ENCODE results near the gene SRBD1.

Gene SRBD1, protein sequence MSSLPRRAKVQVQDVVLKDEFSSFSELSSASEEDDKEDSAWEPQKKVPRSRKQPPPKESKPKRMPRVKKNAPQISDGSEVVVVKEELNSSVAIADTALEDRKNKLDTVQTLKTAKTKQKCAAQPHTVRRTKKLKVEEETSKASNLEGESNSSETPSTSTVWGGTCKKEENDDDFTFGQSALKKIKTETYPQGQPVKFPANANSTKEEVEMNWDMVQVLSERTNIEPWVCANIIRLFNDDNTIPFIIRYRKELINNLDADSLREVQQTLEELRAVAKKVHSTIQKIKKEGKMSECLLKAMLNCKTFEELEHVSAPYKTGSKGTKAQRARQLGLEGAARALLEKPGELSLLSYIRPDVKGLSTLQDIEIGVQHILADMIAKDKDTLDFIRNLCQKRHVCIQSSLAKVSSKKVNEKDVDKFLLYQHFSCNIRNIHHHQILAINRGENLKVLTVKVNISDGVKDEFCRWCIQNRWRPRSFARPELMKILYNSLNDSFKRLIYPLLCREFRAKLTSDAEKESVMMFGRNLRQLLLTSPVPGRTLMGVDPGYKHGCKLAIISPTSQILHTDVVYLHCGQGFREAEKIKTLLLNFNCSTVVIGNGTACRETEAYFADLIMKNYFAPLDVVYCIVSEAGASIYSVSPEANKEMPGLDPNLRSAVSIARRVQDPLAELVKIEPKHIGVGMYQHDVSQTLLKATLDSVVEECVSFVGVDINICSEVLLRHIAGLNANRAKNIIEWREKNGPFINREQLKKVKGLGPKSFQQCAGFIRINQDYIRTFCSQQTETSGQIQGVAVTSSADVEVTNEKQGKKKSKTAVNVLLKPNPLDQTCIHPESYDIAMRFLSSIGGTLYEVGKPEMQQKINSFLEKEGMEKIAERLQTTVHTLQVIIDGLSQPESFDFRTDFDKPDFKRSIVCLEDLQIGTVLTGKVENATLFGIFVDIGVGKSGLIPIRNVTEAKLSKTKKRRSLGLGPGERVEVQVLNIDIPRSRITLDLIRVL

DNA sequence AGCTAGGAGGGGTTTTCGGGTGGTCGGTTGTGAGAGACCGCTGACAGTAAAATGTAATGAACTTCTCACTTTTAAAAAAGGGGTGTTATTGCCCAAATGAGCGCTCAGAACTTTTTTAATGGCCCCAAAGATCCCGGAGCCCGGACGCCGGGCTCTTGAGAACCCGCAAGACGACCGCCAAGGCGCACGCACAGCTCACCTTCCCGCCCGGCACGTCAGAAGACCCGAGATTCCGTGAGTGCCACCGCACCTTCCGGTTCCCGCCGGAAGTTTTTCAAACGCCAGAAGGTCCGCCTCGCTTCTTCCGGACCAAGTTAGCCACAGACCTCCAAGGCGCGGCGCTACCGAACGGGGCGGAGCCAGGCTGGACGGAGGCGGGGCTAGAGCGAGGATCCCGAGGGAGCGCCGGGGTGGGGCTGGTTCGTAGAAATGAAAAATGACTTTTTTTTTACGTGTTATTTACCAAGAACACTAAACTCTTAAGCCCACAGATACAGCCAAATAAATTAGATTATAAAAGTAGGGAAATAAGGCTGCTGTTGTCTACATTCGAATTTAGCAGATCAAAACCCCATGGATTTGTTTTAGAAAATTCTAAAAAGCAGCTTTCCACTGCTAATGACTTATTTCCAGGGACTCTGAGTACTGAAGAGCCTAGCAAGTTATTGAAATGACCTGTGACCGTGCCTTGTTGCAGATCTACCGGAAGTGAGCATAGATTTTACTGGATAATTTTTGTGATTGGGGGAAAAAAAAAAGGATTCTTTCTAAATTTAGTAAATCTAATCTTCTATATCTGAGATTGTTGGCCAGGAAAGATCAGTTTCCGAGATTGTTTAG, at the start of gene SRBD1:
SRBD1 (minus strand) TSS at position 248 of the 840 bp plus-strand sequence. CDS start 5,826 bp downstream, outside the sequence.
- peak; percentile 85 for DNase-seq

DNA sequence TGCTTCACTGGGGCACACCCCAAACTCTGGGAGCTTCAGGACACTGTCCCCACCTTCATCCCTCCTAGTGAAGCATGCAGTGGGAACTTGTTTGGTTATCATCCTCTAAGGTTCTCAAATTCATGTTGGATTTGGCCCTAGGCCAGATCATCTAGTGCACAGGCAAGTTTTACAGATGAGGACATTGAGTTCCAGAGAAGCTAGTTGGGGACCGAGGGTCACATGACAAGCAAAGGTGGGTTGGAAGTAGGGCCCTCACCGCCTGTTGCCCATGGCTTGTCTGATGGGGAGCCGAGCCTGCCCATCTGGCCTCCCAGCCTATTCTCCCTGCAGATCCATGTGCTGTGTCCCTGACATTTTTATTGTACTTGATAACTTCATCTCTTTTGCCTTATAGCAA, 43.2 kb upstream of the SRBD1 start:
- peak; percentile 36 for DNase-seq

DNA sequence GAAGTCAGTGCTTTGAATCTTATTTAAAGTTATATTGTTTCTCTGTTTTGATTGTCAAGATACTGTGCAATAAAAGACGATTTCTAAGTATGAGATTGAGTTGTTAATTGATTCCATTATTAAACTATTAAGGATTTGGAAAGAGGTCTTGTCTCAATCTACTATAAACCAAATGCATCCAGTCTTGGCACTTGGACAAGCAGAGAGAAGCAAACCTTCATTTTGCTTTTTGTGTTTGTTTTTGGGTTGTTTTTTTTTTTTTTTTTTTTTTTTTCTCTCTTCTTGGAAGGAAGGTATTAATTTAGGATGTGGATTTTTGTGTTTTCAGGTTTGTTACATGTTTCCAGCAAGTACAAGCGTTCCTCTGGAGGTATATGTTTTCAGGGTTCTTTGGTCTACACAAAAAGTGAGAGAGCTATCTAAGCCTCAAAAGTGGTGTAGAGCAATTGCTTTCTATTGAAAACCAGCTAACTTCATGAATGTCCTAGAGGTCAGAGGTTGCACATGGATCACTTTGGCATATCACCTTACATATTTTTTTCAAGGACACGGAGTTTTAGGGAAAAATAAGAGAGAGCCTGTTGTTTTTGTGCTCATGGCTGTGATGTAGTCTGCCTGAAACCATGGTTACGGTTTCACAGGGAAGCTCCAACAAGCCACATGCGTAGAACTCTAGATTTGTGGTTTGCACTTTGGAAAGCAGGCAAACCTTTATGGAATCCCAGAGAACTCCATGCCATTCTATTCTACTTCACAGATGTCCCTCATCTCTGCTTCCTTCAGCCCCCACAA, 42.3 kb upstream of the SRBD1 start:
- no peak for DNase-seq

DNA sequence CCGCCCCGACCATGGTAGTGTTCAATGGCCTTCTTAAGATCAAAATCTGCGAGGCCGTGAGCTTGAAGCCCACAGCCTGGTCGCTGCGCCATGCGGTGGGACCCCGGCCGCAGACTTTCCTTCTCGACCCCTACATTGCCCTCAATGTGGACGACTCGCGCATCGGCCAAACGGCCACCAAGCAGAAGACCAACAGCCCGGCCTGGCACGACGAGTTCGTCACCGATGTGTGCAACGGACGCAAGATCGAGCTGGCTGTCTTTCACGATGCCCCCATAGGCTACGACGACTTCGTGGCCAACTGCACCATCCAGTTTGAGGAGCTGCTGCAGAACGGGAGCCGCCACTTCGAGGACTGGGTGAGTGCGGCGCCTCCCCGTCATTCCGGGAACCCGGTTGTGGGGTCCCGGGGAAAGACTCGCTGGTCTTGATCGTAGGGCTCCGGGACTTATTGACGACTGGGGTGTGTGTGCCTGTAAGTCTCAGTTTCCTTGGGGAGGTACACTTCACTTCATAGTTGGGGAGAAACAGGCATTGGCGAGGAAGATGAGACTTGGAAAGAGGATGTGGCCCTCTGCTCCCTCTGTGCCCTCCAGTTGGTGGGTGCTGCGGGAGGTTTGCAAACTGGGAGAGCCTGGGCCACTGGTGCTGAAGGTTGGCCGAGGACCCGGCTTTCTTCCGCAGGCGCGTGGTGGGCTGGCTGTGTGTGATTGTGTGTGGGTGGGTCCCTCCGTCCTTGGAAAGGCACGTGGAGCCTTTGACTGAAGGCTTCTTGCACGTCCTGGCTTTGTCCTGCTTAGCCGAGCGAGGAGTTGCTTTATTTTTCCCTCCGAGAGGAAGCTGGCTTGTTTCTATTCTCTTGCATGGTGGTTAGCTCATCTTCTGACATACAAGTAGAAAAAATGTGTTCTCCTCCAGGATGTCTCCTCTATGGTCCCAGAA, 41.3 kb upstream of the SRBD1 start:
- DNase-seq: peak; percentile 10

DNA sequence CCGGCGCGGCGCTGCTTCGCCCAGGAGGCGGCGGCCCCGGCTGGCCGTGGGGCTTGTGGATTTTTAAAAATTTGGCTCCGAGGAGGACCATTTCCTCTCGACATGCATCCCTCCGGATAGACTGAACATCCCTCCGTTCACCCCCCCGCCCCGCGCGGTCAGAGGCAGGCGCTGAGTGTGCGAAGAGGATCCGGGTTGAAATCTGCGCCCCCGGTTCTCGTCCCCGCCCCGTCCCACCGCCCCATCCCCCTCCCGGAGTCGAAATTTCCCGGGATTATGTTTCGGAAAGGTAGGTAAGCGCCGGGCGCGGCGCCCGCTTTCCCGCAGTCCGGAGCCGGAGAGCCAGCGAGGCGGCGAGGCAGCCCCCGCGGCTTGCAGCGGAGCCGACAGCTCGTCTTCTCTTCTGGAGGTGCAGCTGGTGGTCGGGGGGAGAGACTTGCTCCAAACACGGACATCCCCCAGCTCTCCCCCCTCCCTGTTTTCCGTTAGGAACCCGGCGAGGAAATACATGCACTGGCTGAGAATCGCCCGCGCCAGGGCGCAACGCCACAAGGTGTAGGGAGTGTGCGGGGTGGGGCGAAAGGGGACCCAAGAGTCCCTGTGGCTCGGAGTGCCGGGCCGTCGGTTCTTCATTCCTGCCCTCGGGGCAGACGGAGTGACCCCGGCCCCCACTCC, 40.5 kb upstream of the SRBD1 start, which contains the start of gene PRKCE:
PRKCE (plus strand) TSS at position 261 of the 675 bp plus-strand sequence.
- DNase-seq: peak; percentile 26

DNA sequence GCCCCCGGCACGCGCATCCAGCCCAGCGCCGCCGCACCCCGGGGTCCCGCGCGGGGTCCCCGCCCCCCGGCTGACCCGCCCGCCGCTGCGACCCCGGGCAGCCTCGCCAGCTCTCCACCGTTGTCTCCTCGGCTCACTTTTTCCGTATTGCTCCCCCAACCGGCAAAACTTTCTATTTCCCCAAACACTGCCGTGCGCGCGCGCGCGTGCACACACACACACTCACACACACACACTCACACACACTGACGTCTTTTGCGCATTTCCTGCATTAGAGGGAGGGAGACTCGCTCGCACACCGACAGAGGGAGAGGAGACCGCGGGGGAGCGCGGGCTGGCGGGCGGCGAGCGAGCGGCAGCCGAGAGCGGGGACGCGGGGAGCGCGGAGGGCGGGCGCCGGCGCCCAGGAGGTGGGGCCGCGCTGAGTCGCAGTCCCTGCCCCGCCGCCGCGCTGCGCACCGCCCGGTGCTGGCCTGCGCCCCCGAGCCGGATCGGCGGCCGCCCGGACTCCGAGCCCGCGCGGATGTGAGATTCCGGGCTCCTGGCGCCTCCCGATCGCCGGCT, 39.9 kb upstream of the SRBD1 start:
- DNase-seq: peak; percentile 63

DNA sequence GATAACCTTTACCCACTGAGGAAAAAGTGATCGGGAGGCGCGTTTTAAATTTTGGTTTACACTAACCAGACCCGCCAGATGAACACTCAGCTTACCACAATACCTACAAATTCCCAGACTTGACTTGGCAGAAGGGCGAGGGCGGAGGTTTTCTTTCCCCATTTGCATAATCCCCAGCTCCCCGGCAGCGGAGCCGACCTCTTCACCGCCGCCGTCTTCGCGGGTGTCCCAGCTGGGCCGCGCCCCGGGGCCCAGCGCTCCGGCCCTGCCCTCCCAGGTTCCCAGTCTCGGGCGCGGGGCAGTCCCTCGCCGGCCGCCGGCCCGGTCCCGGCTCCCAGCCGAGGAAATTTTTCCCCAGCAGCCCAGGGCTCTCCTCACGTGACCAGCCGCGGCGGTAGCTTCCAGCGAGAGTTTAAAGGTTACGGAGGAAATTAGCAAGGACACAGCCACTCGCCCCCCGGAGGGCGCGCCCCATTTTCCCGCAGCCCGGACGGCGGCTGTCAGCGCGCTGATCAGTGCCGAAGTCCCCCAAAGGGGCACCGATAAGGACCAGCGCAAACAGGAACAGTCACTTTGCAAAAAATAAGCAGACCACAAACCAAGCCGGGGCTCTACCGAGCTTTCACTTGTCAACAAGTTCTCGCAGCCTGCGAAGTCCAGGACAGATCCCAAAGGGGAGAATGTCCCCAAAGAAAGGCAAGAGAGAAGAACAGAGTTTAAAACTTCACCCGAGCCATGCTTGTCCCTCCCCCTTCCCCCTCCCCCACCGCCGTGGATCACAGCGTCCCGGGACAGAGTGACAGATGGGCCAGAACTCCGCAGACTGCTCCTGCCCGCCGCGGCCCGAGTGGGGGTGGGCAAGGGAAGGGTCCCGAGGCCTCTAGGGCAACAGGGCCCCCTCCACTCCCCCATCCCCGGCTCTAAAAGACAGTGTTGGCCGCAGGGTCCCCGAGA, 39.1 kb upstream of the SRBD1 start:
- DNase-seq: peak; percentile 21

DNA sequence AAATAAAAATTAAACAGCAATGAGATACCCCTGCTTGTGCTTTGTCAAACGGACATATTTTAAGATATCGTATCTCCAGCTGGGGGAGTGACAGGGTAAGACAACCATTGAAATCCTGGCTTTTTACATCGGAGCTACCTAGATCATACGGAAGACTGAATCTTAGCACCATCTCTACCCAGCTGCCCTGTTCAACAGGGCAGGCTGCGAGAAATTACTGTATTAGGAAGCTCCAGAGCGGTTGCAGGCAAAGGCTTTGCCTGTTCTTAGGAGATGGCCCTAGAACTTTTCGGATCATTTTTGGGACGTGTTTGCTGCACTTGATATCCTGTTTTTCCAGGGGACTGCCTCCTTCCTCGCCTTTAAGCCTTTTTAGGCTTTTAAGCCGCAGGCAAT, 38.4 kb upstream of the SRBD1 start:
- no peak for DNase-seq

DNA sequence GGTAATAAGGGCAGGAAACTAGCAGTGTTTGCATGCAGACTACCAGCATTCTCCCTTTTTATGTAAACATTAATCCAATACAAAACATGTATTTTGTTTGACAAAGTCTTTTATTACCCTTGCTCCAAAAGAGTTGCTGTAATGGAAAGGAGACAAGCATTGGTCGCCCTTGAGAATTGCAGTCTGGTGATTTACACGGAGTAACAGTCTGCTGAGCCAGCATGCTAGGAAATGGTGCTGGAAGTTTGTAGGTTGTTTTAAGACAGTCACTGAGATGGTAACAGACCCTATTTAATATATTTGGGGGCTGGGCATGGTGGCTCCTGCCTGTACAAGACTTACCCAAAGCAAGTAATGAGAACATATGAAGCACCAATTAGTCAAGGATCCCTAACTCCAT, 37.6 kb upstream of the SRBD1 start:
- no peak for DNase-seq

DNA sequence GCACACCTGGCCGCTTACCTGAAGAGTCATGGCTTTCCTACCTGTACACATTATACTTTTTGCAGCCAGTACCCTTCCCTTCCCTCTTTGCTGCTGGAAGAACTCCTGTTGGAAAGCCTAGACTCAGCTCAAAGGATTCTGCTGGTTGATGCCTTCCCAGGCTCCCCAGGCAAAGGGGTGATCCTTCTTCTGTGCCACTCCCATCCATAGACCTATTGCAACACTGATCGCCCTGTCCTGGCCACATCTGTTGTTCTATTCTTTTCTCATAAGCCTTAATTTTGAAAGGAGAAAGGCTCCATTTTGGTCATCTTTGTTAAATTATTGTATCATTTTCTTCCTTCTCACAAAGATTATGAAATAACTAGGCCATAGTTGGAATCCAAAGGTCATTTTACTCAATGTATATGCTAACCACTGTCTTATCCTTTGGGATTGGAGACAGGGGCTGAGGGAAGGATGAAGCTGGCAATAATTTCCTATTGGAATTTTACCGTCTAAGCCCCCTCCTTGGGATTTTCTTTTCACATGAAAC, 37.0 kb upstream of the SRBD1 start:
- DNase-seq: no peak

DNA sequence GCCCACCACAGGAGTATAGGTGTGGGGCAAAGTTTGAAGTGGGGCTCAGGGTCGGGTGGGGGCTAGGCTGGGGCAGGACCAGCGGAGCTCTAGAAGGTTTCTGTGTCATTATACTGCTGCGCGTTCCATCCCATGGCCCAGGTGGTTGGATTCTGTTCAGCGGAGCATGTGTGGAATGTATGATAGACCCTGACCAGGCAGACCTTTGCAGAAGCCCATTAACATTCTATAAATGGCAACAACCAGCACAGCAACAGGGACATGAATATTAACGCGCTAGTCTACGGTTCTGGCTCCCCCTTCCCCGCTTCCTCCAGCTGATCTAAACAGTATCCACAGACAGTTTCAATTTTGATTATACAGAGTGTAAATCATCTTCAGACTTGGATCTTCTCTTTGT, 36.3 kb upstream of the SRBD1 start:
- no peak for DNase-seq

DNA sequence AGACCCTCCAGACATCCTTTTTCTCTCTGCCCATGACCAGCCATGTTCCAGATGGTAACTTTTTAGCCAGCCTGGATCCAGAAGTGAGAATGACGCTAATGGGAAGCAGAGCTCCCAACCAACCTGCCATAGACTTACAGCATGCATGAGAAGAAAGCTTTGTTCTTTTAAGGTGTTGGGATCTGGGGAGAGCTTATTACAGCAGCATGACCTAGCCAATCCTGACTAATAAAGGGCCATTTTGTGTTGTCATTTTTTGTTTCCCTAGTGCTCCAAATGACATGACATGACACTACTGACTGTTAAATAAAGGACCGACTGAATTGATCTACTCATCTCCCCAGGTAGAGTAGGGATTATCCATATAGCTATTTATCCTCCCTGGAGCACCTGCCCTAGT, 35.2 kb upstream of the SRBD1 start:
- no peak for DNase-seq

DNA sequence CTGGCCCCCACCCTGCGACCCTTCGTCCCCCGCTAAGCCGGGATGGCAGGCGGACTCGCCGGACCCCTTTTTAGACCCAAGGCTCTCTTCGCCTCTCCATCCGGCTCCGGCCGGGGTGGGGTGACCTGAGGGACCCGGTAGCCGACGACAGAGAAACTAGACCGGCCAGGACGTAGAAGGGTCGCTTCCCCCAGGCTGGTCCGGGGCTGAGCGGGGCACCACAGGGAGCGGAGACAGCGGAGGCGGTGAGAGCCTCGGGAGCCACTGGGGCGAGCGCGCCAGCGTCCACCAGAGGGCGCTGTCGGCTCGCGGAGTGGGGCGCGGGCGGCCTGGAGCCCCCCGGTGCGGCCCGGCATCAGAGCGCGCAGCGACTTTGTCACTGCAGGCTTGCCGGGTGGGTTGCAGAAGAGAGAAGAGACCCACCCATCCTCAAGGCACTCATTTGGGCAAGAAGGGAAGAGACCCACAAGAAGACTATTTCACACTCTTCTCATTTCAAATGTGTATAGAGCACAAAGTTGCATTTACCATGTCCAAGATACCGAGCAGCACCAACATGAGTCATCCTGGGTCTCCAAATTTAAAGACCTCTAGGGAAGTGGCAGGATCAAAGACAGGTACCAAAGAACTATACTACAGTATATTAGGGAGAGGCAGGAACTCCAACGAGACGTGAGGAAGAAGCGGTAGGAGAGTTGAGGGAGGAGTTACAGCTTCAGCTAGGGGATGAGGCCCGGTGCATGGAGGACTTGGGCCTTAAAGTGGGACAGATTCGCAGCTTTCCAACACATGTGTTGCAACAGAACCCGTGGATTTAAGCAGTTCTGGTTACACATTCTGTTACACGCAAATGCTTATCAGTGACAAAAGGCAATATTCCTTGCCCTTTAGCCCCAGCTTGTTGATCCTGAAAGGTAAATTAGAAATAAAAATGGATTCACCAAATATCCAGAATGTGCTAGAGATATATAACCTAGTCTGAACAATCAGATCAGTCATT, 32.8 kb upstream of the SRBD1 start:
- DNase-seq: peak; percentile 16

DNA sequence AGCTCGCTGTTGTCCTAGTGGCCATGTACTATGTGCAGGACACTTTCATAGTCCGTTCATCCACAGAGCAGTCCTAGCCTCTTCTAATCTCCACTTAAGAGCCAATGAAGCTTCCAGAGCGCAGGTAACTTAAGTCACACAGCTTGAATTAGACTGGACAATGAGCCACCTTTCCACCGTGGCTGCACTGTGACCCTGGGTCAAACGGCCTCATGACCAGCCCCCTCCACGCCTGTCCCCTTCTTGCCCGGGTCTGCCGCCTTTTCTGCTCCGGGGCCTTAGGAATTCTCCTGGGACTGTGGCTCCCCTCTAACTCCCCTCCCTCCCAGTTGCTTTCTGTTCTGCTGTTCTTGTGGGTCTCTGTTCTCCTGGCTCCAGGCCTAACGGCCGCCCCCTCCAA, 32.0 kb upstream of the SRBD1 start:
- no peak for DNase-seq

DNA sequence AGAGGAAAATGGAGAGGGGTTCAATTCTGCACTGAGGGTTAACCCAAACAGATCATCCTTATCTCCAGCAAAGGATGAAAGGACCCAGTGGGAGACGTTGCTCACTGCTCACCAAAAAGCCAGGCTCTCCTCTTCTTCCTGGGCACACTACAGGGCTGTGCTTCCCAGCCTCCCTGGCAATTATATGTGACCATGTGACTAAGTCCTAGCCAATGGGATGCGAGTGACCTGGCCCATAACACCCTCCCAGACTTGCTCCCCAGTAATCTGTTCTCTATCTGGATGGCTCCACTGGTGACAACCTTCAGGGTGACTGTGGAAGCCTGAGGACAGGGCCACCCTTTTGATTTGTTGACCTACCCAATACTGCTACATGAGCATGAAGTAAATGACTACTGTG, 29.5 kb upstream of the SRBD1 start:
- no peak for DNase-seq

DNA sequence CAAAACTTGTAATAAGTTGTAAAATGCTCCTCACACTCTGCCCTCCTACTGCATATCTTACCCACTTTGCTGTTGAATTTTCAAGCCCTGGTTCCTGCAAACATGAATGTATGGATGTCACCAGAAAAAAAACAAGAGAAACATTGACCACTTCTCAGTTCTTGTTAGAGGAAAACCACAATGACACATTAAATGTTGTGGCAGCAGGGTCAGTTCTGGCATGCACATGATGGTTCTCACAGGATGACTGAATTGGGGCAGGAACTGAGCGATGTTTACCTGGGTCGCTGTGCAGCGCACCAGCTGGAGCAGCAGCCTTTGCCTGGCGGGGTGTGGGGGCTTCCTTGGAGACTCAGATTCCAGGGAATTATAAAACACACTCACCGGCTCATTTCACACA, 26.4 kb upstream of the SRBD1 start:
- no peak for DNase-seq

DNA sequence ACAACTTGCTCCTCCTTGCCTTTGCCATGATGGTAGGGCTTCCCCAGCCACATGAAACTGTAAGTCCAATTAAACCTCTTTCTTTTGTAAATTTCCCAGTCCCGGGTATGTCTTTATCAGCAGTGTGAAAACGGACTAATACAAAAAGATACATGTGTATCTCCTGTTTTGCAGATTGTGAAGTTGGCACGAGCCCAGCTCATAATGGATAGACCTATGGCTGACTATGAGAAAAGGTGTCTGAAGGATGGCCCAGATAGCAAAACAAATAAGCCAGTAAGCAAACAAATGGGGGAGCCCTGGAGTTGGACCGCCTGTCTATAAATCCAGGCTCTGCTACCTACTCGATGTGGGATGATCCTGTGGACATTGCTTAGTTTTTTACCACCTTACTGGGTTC, 24.9 kb upstream of the SRBD1 start:
- DNase-seq: peak; percentile 41

Measured in NCI-H510A (cell line).